ENCODE measurements around the gene KITLG.

The KITLG gene

DNA sequence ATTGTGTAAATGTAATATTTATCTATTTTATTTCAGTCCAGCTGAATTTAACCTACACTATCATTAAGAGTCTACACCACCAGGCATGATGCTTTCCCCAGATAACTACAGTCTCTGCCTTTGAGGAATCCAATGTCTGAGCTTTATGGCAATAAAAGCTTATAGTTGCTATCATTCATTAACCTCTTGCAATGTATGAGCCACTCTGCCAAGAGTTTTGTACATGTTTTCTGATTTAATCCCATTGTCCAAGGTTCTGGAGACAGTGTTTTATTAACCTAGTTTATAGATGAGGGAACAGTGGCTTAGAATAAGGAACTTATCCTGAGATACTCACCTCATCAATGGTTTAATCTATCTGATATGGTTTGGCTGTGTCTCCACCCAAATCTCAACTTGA, 17.1 kb upstream of the KITLG start:
- H3K27me3 ChIP-seq (ENCODE audit: insufficient read depth, low read length) = no peaks in the 10 kb centered on the region

DNA sequence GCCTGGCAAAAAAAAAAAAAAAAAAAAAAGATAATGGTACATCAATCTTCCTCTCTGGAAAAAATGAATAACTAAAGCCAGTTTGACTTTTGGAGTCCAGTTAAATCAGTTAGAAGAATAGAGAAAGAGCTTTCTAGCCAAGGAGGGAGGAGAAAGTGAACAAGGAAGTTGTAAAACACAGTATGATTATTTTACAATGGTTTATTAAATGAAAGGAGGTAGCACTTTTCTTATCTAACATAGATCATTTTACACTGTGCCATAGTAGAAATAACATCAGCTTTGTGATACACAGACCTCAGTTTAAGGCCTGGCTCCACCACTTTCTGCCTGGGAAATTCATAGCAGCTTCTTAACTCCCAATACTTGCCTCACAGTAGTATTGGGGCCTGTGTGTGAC, 15.4 kb upstream of the KITLG start:
- no peaks in the 10 kb centered on the region for H3K36me3 ChIP-seq (ENCODE audit: insufficient read depth, low read depth, low read length)
- no peak overlapping the region for H3K4me3 ChIP-seq (ENCODE audit: low read length)
- H3K9ac ChIP-seq (ENCODE audit: low read depth, low read length) = no peak overlapping the region
- H3K27me3 ChIP-seq (ENCODE audit: insufficient read depth, low read length) = no peaks in the 10 kb centered on the region
- no peaks in the 10 kb centered on the region for H3K4me1 ChIP-seq (ENCODE audit: insufficient read depth, low read length)
- no peak overlapping the region for H3K27ac ChIP-seq (ENCODE audit: low read length)
- no peaks in the 10 kb centered on the region for H3K9me3 ChIP-seq (ENCODE audit: insufficient read depth, low read depth, low read length)

More for the DNA sequence above, 17.1 kb upstream of the KITLG start:
- no peak overlapping the region for H3K27ac ChIP-seq (ENCODE audit: low read length)
- H3K9me3 ChIP-seq (ENCODE audit: insufficient read depth, low read depth, low read length) = no peaks in the 10 kb centered on the region
- H3K4me3 ChIP-seq (ENCODE audit: low read length) = no peak overlapping the region
- no peak overlapping the region for H3K9ac ChIP-seq (ENCODE audit: low read depth, low read length)
- no peaks in the 10 kb centered on the region for H3K4me1 ChIP-seq (ENCODE audit: insufficient read depth, low read length)
- H3K36me3 ChIP-seq (ENCODE audit: insufficient read depth, low read depth, low read length) = no peaks in the 10 kb centered on the region

DNA sequence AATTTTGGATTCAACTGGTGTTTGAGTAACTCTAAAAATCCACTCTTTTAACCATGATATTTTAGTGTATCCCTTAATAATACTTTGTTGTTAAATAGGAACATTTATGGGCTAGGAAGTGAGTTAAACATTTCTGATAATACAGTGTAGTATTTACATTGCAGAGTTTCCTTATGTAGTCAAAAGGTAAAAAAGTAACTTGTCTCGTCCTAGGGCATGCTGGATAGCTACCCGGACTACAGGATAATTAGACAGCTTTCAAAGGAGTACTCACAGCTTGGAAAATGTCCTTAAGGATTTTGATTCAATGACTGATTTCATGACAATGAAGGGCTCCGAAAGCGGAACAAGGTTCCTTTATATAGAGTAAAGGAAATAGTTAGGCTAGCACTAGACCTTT, 14.5 kb upstream of the KITLG start:
- no peaks in the 10 kb centered on the region for H3K27me3 ChIP-seq (ENCODE audit: insufficient read depth, low read length)
- H3K36me3 ChIP-seq (ENCODE audit: insufficient read depth, low read depth, low read length) = no peaks in the 10 kb centered on the region
- H3K4me1 ChIP-seq (ENCODE audit: insufficient read depth, low read length) = no peaks in the 10 kb centered on the region
- no peak overlapping the region for H3K4me3 ChIP-seq (ENCODE audit: low read length)
- no peaks in the 10 kb centered on the region for H3K9me3 ChIP-seq (ENCODE audit: insufficient read depth, low read depth, low read length)
- H3K9ac ChIP-seq (ENCODE audit: low read depth, low read length) = no peak overlapping the region
- H3K27ac ChIP-seq (ENCODE audit: low read length) = no peak overlapping the region

DNA sequence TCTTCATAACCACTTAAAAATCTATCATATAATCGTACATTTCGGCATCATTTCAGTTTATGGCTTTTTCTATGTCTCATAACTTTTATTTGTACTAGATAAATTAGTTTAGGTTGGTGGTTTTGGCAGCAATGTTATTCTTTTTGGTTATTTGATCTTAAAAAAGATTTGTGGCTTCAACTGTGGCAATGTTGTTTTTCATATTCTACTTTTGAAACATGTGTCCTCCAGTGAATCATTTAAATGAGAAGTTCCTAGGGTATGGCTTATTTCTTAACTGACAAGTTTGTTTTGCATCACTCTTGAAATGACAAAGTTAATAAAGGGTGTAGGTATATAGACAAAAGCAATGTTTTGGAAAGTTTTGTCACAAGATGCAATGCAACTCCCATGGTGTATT, 11.1 kb upstream of the KITLG start:
- peaks cover 15% of the 10 kb centered on the region for H3K9me3 ChIP-seq (ENCODE audit: insufficient read depth, low read depth, low read length)
- H3K4me3 ChIP-seq (ENCODE audit: low read length) = no peak overlapping the region
- H3K27ac ChIP-seq (ENCODE audit: low read length) = no peak overlapping the region
- H3K4me1 ChIP-seq (ENCODE audit: insufficient read depth, low read length) = no peaks in the 10 kb centered on the region
- no peak overlapping the region for H3K9ac ChIP-seq (ENCODE audit: low read depth, low read length)
- no peaks in the 10 kb centered on the region for H3K36me3 ChIP-seq (ENCODE audit: insufficient read depth, low read depth, low read length)
- no peaks in the 10 kb centered on the region for H3K27me3 ChIP-seq (ENCODE audit: insufficient read depth, low read length)

DNA sequence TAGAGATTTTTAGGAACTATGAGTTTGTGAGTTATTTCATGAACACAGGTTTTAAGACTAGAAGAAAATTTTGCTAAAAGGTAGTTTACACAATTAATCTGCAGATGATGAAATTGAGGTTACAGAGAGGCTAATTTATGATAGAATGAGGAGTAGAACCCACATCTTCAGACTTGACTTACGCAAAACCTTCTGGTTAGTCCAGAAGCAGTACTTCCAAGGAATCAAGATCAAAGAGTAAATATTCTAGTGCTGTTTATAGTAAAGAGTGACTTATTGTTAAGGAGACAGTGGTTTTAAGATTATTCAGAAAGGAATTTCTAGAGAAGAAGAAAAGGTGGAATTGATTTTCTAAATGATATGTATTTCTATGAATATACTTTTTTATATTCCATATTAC, 10.6 kb upstream of the KITLG start:
- H3K4me1 ChIP-seq (ENCODE audit: insufficient read depth, low read length) = no peaks in the 10 kb centered on the region
- no peaks in the 10 kb centered on the region for H3K27me3 ChIP-seq (ENCODE audit: insufficient read depth, low read length)
- no peak overlapping the region for H3K4me3 ChIP-seq (ENCODE audit: low read length)
- no peaks in the 10 kb centered on the region for H3K36me3 ChIP-seq (ENCODE audit: insufficient read depth, low read depth, low read length)
- no peak overlapping the region for H3K27ac ChIP-seq (ENCODE audit: low read length)
- no peak overlapping the region for H3K9ac ChIP-seq (ENCODE audit: low read depth, low read length)
- H3K9me3 ChIP-seq (ENCODE audit: insufficient read depth, low read depth, low read length) = peaks cover 20% of the 10 kb centered on the region

DNA sequence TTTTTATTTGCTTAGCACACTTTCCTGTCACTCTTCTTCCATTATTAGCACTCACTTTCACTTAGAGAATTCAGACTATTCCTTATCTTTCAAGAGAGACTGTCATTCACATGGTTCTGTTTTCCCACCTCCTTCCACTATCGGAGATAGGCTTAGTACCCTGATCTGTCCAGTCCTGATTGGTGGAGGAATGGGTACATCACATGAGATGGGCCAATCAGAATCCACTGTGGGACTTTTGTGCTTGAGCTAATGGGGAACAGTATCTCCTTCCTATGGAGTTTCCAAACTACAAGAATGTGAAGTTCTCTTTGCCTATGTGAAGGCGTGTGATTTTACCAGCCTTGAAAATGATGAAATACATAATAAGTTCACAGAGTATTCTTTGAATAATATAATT, 4.8 kb upstream of the KITLG start:
- Histone ChIP-seq H3K9me3 (ENCODE audit: insufficient read depth, low read depth, low read length) (peaks cover 23% of the 10 kb centered on the region), H3K4me1 (ENCODE audit: insufficient read depth, low read length) (peaks cover 2% of the 10 kb centered on the region; the same call in 1 of the 2 replicates), H3K27ac (ENCODE audit: low read length) (no peak overlapping the region), H3K4me3 (ENCODE audit: low read length) (no peak overlapping the region), H3K36me3 (ENCODE audit: insufficient read depth, low read depth, low read length) (no peaks in the 10 kb centered on the region), H3K27me3 (ENCODE audit: insufficient read depth, low read length) (peaks cover 11% of the 10 kb centered on the region), H3K9ac (ENCODE audit: low read depth, low read length) (no peak overlapping the region)

DNA sequence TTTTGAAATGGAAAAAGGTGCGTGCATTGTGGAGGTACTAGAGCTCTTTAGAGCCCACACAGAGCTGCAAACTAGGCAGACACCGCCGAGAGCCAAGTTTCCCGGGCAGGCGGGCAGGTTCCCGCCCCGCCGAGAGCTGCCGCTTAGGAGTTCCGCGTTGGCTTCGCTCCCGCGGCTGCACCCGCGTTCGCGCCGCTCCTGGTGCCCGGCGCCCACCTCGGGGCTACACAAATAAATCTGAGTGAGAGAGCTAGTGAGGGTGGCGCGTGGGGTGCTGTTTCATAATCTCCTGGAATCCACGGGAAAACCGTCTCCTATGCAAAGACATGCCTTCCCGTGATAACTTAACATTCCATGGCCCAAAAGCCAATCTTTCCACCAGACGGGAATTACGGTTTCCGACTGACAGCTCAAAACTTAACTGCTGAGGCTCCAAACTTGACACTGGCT, 645 bp downstream of the KITLG start:
- Histone ChIP-seq H3K4me3 (ENCODE audit: low read length) (peak overlapping the region; percentile 85), H3K9ac (ENCODE audit: low read depth, low read length) (peak overlapping the region; percentile 49; the same call in 1 of the 2 replicates), H3K27ac (ENCODE audit: low read length) (no peak overlapping the region), H3K27me3 (ENCODE audit: insufficient read depth, low read length) (peaks cover 36% of the 10 kb centered on the region), H3K9me3 (ENCODE audit: insufficient read depth, low read depth, low read length) (no peaks in the 10 kb centered on the region), H3K4me1 (ENCODE audit: insufficient read depth, low read length) (peaks cover 24% of the 10 kb centered on the region), H3K36me3 (ENCODE audit: insufficient read depth, low read depth, low read length) (no peaks in the 10 kb centered on the region)

DNA sequence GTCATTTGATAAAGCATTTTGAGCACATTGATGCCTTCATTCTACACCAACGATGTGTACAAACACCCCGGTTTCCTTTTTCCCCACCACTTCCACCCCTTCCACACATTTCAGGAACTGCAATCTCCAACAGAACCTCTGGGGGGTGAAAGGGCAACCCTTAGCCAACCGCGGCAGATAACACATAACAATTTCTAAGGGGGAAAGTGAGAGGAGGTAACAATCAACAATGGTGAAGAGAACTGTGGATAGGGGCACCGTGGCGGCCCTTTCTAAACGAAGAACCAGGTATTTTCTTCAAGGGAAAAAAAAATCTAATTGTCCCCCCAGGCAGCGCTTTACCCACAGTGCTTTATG, 1.1 kb downstream of the KITLG start:
- no peaks in the 10 kb centered on the region for H3K9me3 ChIP-seq (ENCODE audit: insufficient read depth, low read depth, low read length)
- H3K4me3 ChIP-seq (ENCODE audit: low read length) = peak overlapping the region; percentile 85
- peak overlapping the region; percentile 49; the same call in 1 of the 2 replicates for H3K9ac ChIP-seq (ENCODE audit: low read depth, low read length)
- peaks cover 36% of the 10 kb centered on the region for H3K27me3 ChIP-seq (ENCODE audit: insufficient read depth, low read length)
- H3K27ac ChIP-seq (ENCODE audit: low read length) = no peak overlapping the region
- peaks cover 27% of the 10 kb centered on the region for H3K4me1 ChIP-seq (ENCODE audit: insufficient read depth, low read length)
- no peaks in the 10 kb centered on the region for H3K36me3 ChIP-seq (ENCODE audit: insufficient read depth, low read depth, low read length)

DNA sequence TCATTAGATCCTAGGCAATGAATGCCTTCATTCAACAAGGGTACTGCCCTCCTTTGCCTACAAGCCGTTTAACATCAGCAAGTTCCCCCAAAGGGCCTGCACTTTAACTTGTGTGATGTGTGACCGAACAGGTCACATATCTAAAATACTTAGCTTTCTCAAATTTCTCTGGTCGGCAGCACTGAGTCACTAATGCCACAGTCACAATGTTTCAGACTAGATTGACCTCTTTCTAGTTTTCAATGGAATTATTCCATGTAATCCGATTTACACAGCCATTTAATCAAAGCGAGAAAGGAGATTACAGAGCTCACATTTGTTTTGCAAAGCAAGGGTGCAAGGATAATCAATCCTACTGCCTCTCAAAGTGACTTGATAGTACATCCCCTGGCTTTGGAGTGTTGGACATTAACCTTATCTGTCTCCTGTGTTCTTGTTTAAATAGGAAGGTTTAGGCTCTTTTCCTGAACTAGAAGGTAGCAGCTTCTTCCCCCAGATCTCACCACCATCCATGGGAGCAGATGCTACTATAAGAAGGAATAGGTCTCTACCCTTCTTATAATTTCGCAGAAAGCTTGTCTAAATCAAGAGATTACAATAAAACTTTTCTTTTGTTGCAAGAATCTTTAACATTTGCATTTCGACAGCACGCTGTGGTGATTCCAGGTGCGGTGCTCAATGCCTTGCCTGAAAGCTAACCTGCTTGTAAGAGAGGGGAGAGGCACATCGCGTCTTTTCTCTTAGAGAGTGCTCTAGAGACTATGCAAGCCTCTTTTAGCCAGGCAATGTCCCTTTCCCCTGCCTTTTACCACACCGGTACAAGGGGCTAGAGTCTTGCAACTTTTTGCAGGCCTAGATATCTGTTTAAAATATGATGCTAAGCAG, 1.8 kb downstream of the KITLG start:
- Histone ChIP-seq H3K27me3 (ENCODE audit: insufficient read depth, low read length) (peaks cover 36% of the 10 kb centered on the region), H3K36me3 (ENCODE audit: insufficient read depth, low read depth, low read length) (no peaks in the 10 kb centered on the region), H3K27ac (ENCODE audit: low read length) (no peak overlapping the region), H3K9me3 (ENCODE audit: insufficient read depth, low read depth, low read length) (no peaks in the 10 kb centered on the region), H3K4me1 (ENCODE audit: insufficient read depth, low read length) (peaks cover 31% of the 10 kb centered on the region), H3K4me3 (ENCODE audit: low read length) (peak overlapping the region; percentile 85), H3K9ac (ENCODE audit: low read depth, low read length) (peak overlapping the region; percentile 49; the same call in 1 of the 2 replicates)

DNA sequence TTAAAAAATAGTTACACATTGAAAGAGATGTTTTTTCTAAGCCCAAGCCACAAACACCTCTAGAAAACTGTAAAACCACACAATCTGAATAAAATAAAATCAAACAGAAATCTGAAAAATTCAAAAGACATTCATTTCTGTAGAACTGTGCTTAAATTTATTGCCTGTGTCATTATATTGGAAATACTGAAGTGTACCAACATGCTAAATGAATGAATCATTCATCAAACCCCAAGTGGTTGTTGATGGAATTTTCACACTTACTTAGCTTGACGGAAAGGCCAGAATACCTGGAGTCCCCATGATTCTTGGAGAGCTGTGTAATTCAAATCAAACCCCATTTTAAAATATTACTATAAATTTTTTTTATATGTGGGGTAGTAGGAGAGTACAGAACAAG, 2.7 kb downstream of the KITLG start:
- Histone ChIP-seq H3K27ac (ENCODE audit: low read length) (no peak overlapping the region), H3K9ac (ENCODE audit: low read depth, low read length) (no peak overlapping the region), H3K27me3 (ENCODE audit: insufficient read depth, low read length) (peaks cover 36% of the 10 kb centered on the region), H3K9me3 (ENCODE audit: insufficient read depth, low read depth, low read length) (no peaks in the 10 kb centered on the region), H3K4me3 (ENCODE audit: low read length) (no peak overlapping the region), H3K4me1 (ENCODE audit: insufficient read depth, low read length) (peaks cover 40% of the 10 kb centered on the region), H3K36me3 (ENCODE audit: insufficient read depth, low read depth, low read length) (no peaks in the 10 kb centered on the region)

DNA sequence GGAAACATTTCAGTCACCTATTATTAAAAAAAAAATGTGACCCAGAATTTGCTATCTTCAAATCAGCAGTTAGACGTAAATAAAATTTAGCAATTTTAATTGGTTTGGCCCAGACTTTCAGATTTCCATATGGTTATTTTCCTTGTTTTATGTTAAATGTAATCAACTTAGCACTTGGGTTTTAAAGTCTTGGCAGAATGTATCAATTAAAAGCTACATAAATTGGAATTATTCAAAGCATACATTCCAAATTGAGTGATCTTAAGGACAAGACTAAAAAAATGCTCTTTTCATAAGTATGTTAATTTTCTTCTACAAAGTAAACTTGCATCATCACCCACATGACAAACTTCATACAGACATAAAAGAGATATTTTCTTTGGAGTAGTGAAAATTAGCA, 3.4 kb downstream of the KITLG start:
- H3K36me3 ChIP-seq (ENCODE audit: insufficient read depth, low read depth, low read length) = no peaks in the 10 kb centered on the region
- H3K9me3 ChIP-seq (ENCODE audit: insufficient read depth, low read depth, low read length) = no peaks in the 10 kb centered on the region
- H3K9ac ChIP-seq (ENCODE audit: low read depth, low read length) = no peak overlapping the region
- H3K4me3 ChIP-seq (ENCODE audit: low read length) = no peak overlapping the region
- peaks cover 40% of the 10 kb centered on the region for H3K4me1 ChIP-seq (ENCODE audit: insufficient read depth, low read length)
- peaks cover 36% of the 10 kb centered on the region for H3K27me3 ChIP-seq (ENCODE audit: insufficient read depth, low read length)
- no peak overlapping the region for H3K27ac ChIP-seq (ENCODE audit: low read length)

DNA sequence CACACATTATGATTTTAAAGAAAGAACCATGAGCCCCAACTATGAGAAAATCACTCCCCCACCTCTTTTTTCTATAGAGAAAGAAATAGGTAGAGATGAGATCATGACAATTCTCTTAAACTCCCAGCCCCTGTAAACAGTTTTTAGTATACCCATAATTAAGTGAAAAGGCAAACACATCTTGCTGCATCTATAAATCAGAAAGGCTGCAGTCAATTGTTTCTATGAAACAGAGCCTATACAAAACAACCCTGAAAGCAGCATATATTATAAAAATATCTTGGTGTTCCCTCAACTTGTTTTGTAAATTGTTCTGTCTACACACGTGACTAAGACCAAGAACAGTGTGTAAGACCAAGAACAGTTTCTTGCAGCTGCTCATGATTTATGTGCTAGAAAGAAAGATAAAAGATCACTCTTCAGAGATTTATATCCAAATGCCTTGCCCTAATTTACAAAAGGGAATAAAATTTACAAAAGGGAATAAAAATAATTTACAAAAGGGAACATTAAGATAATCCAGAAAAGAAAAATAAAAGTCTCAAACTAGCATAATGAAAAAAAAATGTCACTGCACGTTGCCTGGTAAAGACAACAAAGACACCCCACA, 4.8 kb downstream of the KITLG start:
- peaks cover 38% of the 10 kb centered on the region for H3K4me1 ChIP-seq (ENCODE audit: insufficient read depth, low read length)
- H3K4me3 ChIP-seq (ENCODE audit: low read length) = no peak overlapping the region
- no peak overlapping the region for H3K9ac ChIP-seq (ENCODE audit: low read depth, low read length)
- no peaks in the 10 kb centered on the region for H3K36me3 ChIP-seq (ENCODE audit: insufficient read depth, low read depth, low read length)
- H3K27me3 ChIP-seq (ENCODE audit: insufficient read depth, low read length) = peaks cover 25% of the 10 kb centered on the region; the same call in 1 of the 2 replicates
- H3K9me3 ChIP-seq (ENCODE audit: insufficient read depth, low read depth, low read length) = no peaks in the 10 kb centered on the region
- H3K27ac ChIP-seq (ENCODE audit: low read length) = no peak overlapping the region

Measured in iPS-20b (cell line).